Activated CD8-positive, alpha-beta memory T cell treated with anti-CD3 and anti-CD28 coated beads, Interleukin-2, amount 50 U/mL, for 1 hour (primary cell): ENCODE measurements around the gene AGBL4.

Source experiments
- DNase-seq: peaks from one replicate; pipeline ENCODE4 v3.0.0-alpha.2; 2020; ENCODE audit errors: extremely low read depth

Gene AGBL4

DNA sequence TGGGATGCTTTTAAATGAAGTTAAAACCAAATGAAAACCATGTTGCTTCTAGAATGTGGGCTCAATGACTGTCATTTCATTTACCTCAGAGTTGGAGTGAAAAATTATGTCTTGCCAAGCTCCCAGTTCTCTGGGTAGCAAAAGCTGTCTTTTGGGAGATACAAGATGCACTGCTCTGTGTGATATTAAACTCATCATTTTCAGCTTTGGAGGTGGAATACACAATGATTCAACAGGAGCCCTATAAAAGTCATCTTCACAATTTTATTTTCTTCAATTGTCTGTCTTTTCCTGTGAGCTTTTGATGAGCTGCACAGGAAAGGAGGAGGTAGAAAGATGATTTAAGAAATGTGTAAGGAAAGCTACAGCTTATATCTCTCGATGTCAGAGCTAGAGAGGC is 1431.4 kb downstream of the AGBL4 start:
- no peak for DNase-seq

DNA sequence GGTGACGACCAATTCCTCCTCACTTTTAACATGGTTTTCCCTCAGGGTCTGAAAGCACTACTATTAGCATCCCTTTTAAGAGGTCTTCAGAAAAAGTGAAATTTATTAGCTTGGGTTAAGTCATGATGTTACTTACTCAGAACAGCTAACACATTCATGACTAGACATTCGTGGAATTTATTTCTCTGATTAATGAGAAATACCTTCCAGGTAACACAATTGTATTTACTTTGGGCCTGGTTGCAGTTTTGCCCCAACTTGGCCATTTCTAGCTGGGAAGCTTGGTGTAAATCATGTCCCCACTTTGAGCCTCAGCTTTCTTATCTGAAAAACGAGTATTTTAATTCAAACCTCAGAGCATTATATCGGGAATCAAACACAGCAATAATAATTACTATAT is 1432.6 kb downstream of the AGBL4 start:
- no peak for DNase-seq

- no peak for DNase-seq
These were observed 1435.7 kb downstream of the AGBL4 start for GRCh38 chr1:48588061-48588460.

DNA sequence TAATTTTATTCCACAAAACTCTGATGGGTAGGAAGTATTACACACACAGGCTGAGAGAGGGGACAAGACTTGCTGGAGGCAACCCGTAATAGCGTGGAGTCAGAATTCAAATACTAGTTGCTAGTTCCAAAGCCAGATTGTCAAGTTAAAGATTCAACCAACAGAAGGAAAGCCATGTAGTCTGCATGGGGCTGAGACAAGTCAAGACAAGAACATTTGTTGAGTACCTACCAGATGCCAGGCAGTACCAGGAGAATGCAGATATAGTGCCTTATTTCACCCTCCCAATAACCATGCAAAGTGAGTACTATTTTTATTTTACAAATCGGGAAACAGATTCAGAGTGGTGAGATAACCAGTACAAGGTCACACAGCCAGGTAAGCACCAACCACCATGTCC is 1441.3 kb downstream of the AGBL4 start:
- DNase-seq, result no peak

DNA sequence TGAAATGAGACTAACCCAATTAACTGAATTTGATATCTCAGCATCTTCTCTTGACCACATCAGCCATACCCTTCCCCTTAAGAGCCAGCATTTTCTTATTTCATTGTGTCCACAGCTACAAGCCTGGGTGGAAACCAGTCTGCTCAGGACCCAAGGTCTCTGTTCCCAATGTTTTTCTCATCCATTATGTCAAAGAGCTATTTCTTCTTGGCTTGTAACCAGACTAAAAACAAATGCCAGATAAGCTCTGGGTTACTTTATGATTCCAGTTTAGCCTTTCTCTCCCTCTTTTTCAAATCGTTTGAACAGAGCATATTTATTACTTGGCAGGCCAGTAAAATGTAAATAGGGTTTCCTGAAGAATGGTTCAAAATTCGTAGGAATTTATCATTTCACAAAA is 1442.5 kb downstream of the AGBL4 start:
- no peak for DNase-seq

DNA sequence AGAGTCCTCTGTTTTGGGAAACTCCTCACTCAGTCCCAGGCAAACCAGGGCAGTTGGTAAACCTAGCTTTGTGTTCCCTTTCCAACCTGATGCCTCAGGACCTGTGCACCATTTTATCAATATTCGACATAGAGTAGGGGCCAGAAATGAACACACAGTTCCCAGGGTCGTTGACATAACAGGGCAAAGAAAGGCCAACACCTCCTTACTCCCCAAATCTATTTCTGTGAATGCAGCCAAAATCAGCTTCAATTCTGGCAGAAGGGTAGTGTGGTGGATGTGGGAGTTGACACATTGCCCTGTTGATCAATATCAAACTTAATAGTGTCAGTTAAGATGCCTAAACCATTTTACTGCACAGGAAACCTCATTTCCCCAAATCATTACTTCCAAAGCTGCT is 1447.2 kb downstream of the AGBL4 start:
- no peak for DNase-seq

GRCh38 chr1:48572646-48573258 is 1451.0 kb downstream of the AGBL4 start:
- no peak for DNase-seq

DNA sequence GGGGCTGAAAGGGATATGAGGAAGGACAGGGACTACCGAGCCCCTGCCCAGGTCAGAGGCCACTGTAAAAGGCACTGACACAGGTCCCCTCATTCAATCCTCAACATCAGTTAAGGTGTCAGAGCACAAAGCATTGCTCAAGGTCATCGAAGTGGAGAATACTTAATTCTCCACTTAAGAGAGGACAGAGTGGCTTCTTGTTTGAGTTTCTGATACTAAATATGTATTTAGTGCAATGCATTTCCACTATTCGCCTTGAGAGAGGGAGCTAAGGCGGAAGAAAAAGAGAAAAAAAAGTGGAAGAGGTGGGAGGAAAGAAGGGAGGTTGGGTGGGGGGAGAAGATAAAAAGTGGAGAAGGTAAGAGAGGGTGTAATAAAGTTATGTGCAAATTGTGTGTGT is 1451.6 kb downstream of the AGBL4 start:
- no peak for DNase-seq

- no peak for DNase-seq
These were observed 1452.3 kb downstream of the AGBL4 start for GRCh38 chr1:48571303-48571987.

DNA sequence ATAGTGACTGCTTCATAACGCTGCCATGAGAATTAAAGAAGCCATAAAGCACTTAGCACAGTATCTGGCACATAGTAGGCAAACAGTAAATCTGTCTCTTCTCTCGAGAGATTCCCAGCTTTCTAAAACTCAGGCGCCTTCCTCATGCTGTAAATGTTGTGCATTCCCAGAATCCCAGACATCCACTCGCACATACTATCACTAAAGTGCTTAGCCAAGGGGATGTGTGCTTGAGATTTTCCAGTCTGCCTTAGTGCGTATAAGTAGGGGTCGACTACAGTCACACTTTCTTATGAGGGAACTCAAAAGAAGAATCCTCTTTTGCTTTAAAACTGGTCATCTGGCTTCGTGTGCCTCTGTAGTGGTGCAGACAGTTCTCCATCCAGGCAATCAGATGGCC is 1453.2 kb downstream of the AGBL4 start:
- DNase-seq, result no peak

DNA sequence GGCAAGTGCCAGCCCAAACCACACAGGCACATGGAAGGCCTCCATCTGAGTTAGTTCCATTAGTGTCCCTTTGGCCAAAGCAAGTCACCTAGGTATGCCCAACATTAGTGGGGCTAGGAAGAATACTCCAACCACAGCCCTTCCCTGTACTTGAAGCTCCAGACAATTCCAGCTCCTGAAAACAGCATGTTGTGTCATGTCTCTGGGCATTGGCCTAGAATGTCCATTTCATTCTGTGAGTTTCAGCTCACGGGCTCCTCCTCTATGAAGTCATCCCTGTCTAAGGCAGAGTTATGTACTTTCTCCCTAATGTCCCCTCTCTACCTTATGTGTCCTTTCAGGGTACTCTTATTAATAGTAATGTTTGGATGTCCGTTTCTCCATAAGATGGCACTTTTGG is 1455.3 kb downstream of the AGBL4 start:
- DNase-seq, result no peak

- DNase-seq, result no peak
These were observed 1457.3 kb downstream of the AGBL4 start for GRCh38 chr1:48566492-48566891.

DNA sequence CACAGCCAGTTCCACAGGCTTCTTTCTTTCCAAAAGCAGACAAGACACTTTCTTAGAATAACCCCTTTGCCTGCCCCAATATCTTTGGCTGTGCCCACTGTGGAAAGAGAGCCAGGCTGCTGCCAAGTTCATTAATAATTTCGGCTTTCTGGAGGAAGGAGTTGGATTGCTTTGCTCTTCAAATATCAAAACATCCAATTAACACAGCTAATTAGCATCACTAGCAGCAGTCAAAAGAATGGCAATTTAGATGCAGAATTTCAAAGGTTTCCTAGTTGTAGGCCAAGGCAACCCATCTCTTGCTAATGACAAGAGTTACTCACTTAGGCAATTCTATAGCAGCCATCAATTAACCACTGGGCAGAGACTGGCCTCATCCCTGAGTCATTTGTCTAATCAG is 1460.7 kb downstream of the AGBL4 start:
- no peak for DNase-seq

- no peak for DNase-seq
These were observed 1462.3 kb downstream of the AGBL4 start for GRCh38 chr1:48561444-48561843.

DNA sequence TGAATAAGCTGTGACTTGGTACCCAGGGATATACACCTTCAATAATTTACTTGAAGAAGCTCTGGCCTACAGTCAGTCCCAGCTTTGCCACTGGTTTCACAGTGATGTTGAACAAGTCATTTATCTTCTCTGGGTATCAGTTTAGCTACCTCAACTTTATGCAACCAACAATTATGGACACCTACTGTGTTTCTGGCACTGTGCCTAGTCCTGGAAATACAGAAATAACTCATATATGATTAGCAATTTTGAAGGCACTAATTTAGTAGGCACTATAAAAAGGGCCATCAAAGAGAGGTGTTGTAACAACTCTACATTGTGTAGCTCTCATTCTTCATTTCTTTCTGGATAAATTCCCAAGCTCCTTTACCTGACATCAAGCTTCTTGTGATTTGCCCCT is 1463.2 kb downstream of the AGBL4 start:
- DNase-seq, result no peak

DNA sequence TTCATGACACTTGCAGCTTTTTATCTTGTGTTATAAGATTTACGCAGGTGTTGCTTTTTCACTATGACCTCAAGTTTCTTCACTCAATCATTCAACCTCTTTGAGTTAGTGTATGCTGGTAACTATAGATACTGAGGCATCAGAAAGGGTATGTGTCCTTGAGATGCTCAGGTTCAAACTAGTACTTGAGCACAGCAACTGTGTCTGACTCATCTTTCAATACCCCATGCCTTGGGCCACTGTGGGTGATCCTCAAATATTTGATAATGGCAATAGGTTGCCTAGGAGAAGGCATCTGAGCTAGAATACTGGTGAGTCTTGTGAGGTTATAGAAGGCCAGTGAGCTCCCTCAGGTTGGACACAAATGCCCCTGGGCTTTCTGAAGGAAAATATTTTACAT is 1463.6 kb downstream of the AGBL4 start:
- DNase-seq, result no peak

DNA sequence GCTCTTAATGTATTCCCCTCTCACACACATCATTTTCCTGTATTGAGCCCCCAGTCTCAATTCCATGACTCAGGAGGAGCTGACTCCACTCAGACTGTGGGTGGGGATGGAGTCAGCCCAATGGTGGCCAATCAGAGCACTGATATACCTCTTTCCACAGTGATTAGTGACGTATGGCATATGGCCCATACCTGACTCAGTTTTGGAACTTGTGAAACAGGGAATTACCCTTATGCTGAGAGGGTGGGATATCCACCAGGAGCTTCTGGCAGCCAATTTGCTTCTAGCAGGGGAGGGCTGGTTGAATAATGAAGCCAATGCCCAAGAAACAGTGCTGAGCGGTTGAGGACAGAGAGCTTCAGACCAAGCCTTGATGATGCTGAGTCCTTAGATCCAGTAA is 1465.4 kb downstream of the AGBL4 start:
- DNase-seq, result no peak

DNA sequence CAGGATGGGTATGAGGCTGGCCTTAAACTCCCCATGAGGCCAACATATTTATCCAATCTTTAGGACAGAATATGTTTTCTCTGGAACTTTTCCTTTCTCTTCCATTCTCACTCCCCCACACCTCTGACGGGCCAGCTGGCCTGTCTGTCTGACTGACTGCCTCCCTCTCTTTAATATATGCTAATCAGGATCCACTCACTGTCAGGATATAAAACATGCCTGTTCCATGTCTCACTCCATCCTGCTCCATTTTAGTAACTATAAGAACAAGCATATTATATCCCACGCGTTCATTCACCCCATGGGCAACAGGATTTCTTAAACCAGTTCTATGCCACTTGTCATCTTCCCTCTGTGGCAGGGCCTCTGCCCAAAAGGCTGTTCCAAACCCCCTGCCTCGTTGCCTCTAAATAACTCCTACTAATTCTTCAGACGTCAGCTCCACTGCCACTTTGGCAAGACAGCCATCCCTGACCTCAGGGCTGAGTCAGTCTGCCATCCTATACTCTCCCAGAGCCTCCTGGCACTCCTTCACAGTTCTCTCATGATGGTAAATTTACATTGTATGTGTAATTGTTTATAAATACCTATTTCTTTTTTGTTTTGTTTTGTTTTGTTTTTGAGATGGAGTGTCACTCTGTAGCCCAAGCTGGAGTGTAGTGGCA is 1467.4 kb downstream of the AGBL4 start:
- DNase-seq, result no peak

DNA sequence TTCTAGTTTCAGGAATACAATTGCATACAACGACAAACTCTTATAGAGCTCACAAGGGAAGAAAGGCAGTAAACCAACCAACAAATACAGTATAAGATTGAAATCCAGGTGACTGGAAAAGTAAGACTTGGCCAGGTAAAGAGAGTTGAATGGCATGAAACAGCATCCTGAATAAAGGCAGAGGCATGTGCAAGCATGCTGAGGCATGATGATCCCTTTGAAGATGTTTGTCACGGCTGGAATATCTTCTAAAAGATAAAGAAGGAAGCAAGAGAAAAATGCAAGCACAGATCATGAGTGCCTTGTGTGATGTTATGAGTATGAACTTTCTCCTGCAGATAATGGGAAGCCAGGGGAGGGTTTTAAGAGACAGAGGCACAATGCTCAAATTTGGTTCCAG is 1468.5 kb downstream of the AGBL4 start:
- DNase-seq, result no peak

DNA sequence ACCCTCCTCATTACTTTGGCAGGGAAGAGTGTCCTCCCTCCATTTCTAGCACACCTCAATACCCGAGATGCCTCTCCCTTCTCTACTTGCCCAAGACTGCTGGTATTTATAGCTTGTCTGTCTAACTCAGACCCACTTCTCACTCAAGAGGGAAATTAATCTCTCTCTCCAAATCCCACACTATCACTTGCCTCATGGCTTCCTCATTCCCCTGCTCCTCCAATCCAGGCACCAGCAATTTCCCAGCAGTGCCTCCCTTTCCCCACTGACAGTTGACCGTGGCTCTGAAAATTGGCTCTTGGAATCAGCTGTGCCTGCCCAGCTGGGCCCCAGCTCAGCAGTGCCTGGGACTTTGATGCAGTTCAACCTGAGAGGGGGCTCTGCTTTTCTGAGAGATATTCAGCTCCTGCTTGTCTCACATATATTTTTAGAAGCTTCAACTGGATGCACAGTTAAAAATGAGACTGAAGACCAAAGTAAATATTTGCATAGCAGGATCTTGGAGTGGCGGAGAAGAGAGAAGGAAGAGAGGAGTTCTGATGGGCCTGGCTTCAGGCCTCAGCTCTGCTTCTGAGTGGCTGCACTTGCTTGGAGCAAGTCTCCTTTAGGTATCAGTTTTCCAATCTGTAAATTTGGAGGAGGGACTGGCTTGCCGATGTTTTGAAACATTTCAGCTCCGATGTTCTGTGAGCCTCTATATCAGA is 1470.7 kb downstream of the AGBL4 start:
- DNase-seq, result no peak

- DNase-seq, result no peak
These were observed 1471.3 kb downstream of the AGBL4 start for GRCh38 chr1:48552420-48552819.

- DNase-seq, result no peak
These were observed 1474.8 kb downstream of the AGBL4 start for GRCh38 chr1:48548985-48549384.
